GM21528 (cell line): ENCODE data around the gene EMX2.

Experiments
- ATAC-seq: cut with Tn5 transposase; IDR thresholded peaks from one replicate; pipeline ENCODE4 v1.9.1; 2021; ENCODE audit warnings: mild to moderate bottlenecking, moderate library complexity; ENCODE audit not compliant: unreplicated experiment, low FRiP score

The EMX2 gene

DNA sequence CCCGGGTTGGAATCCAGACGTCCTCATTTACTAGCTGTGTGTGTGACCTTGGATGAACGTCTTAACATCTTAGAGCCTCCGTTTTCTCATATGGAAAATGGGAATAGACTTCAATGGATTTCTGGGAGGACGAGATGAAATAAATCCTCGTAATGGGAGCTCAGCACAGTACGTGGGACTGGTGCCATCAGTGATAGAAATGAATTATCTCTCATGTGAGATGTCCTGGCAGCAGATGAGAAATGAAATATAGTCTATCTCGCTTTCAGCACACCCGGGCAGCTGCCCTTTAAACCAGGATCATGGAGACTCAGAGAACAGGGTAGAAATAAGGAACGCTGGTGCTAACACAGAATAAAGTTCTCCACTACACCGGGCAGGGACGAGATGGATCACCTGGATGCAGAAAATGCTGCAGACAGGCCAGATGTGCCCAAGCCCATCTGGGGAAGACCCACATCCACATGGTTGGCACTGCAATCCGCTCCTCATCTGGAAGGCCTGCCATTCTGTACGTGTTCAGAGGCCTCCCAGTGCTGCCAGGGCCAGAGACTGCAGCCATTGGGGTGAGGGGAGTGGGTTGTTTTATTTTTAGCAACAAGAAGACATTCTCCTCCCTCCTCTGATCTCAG, 11.1 kb upstream of the EMX2 start:
- no peak for ATAC-seq

DNA sequence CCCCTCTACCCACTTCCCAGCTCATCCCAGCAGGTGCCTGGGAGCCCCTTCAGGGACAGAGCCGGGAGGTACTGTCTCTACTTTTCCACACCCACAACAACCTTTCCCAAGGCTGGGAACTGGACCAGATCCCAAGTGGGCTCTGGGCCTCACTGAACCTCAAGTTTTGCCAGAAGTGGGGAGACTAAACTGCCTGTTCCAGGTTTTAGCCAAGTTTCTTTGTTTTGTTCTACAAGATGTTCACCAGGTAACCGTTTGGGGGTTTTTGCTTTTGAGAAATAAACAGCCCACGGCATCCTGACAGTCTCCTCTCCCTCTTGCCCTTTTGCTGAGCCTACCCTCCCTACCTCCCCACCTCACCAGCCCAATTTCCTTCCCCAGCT, 10.6 kb upstream of the EMX2 start:
- ATAC-seq, result no peak

- ATAC-seq, result no peak
These were observed 10.0 kb upstream of the EMX2 start for GRCh38 chr10:117532451-117533107.

GRCh38 chr10:117533507-117534281, 8.9 kb upstream of the EMX2 start:
- no peak for ATAC-seq

- ATAC-seq, result no peak
These were observed 7.9 kb upstream of the EMX2 start for GRCh38 chr10:117534321-117535297.

DNA sequence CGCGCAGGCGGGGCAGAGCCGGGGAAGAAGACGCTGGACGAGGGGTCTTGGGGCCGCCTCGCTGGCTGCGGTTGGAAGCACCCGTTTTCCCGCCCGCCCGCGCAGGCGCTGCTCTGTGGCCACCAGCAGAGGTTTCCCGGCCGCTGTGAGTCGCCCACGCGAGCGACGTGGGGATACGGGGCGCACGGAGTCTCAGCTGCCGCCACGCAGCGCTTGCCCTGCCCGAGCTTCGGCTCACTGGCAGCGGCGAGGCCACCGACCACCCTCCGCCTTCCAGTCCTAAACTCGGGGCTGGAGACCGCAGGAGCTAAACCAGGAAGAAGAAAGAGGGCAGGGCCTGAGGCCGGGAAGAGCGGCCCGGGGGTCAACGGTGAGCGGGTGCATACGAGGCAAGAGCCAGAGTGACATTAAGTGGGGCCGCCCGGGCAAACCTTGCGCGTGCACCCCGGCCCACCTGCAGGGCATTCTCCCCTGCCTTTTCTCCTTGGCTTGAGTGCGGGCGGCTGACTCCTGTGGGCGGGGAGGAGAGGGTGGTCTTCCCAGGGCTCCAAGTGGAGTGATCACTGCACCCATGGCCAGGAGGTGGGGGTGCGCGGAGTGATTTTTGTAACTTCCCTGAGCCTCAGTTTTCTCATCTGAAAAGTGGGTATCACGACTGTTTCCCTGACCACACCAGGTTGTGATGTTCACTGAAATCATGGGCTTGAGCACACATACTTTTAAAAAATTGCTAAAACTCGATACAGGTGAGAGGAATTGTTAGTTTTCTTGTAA, 7.1 kb upstream of the EMX2 start:
- ATAC-seq, result no peak

DNA sequence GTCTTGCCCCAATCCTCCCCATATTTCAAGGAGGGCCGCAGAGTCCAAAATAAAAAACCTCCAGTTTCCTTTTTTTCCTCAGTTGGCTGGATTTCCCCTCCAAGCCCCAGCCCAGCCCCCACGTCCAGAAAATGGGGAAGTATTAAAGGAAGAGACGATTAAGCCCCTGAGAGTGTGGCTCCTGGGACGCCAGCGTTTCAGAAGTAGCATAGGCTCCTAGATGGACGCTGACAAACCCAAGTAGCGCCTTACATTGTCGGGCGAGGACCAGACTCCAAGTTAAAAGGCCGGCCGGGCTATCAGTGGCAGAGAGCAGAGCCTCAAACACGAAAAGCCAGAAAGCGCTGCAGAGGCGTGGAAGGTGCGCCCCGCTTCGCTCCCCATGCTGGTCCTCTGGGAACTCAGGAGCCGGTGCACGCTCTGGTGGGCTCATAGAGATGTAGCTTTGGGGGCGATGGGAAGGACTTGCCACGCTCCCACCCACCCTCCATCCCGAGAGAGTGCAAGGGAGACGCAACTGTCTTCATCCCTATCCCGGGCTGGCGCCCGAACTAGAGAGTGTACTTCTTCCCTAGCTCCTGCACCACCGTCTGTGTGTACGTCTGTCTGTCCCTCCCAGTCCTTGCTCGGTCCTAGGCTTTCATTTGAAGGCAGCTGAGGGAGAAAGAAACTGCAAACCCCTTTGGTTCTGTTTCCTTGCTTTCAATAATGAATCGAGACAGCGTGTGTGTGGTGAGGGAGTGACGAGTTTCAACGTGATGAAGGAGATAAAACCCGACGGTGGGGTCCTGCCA, 6.3 kb upstream of the EMX2 start:
- no peak for ATAC-seq

- ATAC-seq, result no peak
These were observed 5.6 kb upstream of the EMX2 start for GRCh38 chr10:117536866-117537435.

GRCh38 chr10:117537436-117537903, 5.1 kb upstream of the EMX2 start:
- no peak for ATAC-seq

DNA sequence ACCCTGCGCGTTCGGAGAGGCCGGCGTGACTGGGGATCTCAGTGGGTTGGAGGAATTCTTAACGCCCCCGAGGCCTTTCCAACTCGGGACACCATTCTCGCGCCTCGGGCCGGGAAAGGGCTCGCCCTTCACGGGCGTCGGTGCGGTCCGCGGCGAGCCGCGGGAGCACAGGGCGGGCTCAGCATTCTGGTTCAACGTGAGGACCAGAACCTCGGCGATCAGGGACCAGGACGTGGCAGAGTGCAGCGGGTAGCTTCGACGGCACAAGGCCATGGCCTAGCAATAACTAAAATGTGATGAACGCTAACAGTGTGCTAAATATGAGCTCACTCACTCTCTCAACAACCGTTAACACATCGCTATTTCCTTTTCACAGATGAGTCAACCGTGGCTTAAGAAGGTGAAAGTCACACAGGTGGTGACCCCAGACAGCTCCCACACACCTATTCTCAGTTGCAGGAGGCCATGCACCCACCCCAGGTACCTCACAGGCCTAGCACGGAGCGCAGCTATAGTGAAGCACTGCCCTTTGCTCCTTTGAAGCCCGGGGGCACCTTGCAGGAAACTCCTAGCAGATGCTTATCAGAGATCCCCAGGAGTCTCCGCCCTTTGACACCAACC, 4.5 kb upstream of the EMX2 start:
- ATAC-seq, result no peak

DNA sequence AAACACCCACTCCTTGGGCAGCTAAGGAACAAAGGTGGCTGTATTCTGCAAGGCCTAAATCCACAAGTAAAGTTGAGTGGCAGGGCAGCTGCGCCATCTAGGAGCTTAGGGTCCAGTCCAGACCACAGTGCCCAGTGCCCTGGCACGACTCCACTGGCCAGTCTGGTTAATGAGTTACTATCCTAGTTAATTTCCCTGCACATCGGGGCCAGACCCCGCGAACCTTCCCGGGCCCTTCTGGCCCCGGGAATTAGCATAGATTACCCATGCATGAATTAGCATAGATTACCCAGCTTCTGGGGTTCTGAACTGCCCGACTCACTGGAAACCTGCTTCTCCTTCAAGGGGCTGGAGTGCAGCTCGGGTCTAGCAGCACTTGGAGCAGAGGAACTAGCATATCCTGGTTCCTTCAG, 3.2 kb upstream of the EMX2 start:
- no peak for ATAC-seq

GRCh38 chr10:117539903-117540639, 2.5 kb upstream of the EMX2 start:
- ATAC-seq, result no peak

DNA sequence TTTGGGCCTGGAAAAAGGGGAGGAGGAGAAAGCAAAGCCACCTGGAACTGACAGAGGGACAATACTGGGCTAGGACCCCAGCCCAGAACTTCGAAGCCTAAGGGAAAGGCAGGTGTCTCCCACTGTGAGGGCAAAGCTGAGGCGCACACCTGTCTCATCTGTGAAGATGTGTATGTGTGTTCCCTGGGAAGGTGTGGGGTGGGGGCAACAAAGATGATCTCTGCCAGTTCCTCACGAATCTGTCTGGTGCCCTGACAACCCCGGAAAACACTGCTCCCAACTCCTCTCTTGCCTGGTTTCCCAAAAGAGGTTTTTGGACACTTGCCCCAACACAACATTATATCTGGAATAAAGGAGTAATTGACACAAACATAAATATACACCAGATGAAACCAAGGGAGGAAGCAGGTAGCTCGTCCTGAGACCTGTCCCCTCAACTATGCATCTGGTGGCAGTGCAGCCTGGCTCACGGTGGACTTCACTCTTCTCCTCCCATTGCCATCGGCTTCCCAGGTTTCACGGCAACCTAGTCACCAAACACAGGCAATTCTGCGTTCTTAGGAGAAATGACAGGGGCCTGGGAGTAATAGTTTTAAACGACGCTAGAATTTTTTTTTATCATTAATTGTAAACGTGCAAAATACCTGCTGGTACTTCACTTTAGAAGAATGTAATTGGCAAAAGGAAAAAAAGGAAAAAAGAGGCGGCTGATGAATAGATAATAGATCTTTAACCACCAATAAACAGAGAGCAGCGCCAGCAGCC, 1.7 kb upstream of the EMX2 start:
- ATAC-seq, result no peak

GRCh38 chr10:117541405-117541908, 1.1 kb upstream of the EMX2 start:
- ATAC-seq, result no peak

GRCh38 chr10:117541909-117542705, 439 bp upstream of the EMX2 start:
- ATAC-seq, result no peak
